GM12891 (cell line): ENCODE measurements around the gene LTBP2.

Experiments used
- PAX5 ChIP-seq: IDR thresholded peaks from 2 replicates; pipeline ENCODE4 v1.6.1; 2011; ENCODE audit warnings: low read length, moderate library complexity, mild to moderate bottlenecking; ENCODE audit not compliant: insufficient read depth, severe bottlenecking
- POLR2A ChIP-seq: IDR thresholded peaks from 2 replicates; pipeline ENCODE4 v1.6.1; 2011; ENCODE audit warnings: low read depth, low read length, control low read depth
- POLR2AphosphoS5 ChIP-seq: IDR thresholded peaks from 2 replicates; pipeline ENCODE4 v1.6.1; 2011; ENCODE audit warnings: low read depth, low read length, control low read depth
- POU2F2 ChIP-seq: IDR thresholded peaks from 2 replicates; pipeline ENCODE4 v1.6.1; 2011; ENCODE audit warnings: low read depth, mild to moderate bottlenecking, control low read depth, low read length, moderate library complexity
- SPI1 ChIP-seq: IDR thresholded peaks from 2 replicates; pipeline ENCODE4 v1.6.1; 2011; ENCODE audit warnings: low read depth, low read length, control low read depth
- TAF1 ChIP-seq: IDR thresholded peaks from 2 replicates; pipeline ENCODE4 v1.6.1; 2011; ENCODE audit warnings: low read depth, low read length, control low read depth

DNA sequence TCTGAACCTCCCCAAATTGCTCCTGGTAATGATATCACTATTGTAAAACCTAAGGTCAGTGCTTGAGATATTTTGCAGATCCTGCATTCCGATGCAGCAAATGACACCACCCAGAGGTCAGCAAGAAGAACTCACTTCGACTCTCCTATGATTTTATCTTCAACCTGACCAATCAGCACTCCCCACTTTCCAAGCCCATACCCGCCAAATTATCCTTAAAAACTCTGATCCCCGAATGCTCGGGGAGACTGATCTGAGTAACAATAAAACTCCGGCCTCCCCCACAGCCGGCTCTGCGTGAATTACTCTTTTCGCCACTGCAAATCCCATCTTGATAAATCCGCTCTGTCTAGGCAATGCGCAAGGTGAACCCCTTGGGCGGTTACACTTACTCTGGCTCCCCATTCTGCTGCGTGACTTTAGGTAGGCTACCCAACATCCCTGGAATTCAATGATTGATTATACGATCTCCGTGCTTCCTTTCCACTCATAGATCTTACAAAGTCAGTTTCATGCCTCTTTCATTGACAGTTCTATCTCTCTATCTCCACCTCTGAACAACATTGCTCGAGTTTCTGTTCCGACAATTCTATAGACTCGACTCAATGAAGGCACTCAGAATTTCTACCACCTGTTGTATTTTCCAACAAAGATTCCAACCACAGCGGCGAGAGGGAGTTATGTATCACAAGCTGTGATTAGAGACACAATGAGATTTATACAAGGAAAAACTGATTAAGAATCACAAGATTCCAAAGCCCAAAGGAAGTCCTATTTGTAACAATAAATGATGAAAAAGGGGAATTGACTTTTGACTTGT lies 119.9 kb downstream of the LTBP2 start:
- TF ChIP-seq POLR2A (no peak), POLR2AphosphoS5 (no peak), TAF1 (no peak), PAX5 (no peak), SPI1 (no peak; the same call in 1 of the 2 replicates), POU2F2 (no peak)
